Loucy (cell line): ENCODE data around the gene POU3F1.

Experiments used
- H2AFZ ChIP-seq: fragments of 200-600 bp; sonication (generic); 2 replicates; pipeline ENCODE4 v1.6.0; 2016; ENCODE audit warnings: antibody characterized with exemption, mild to moderate bottlenecking, low read length, moderate library complexity
- H3F3A ChIP-seq: fragments of 200-600 bp; 2 replicates; pipeline ENCODE4 v1.6.0; 2016; ENCODE audit warnings: antibody characterized with exemption, low read depth, mild to moderate bottlenecking
- H3K27me3 ChIP-seq: fragments of 200-600 bp; sonication (generic); 2 replicates; pipeline ENCODE4 v1.6.1; 2014; ENCODE audit warnings: low read length, mild to moderate bottlenecking; ENCODE audit not compliant: insufficient read depth, poor library complexity, severe bottlenecking
- H3K36me3 ChIP-seq: fragments of 200-600 bp; sonication (generic); 2 replicates; pipeline ENCODE4 v1.6.1; 2016; ENCODE audit warnings: low read length; ENCODE audit not compliant: insufficient read depth
- H3K4me1 ChIP-seq: fragments of 200-600 bp; sonication (generic); 2 replicates; pipeline ENCODE4 v1.5.1; 2014; ENCODE audit warnings: low read length, mild to moderate bottlenecking; ENCODE audit not compliant: insufficient read depth, poor library complexity, severe bottlenecking
- H3K4me2 ChIP-seq: fragments of 200-600 bp; sonication (generic); 2 replicates; pipeline ENCODE4 v1.6.0; 2014; ENCODE audit warnings: antibody characterized with exemption, low read length, low read depth, mild to moderate bottlenecking; ENCODE audit not compliant: poor library complexity, severe bottlenecking
- H3K4me3 ChIP-seq: fragments of 200-600 bp; sonication (generic); 2 replicates; pipeline ENCODE4 v1.5.1; 2014; ENCODE audit warnings: low read length, mild to moderate bottlenecking, mixed read lengths; ENCODE audit not compliant: poor library complexity, severe bottlenecking
- H3K79me2 ChIP-seq: fragments of 200-600 bp; sonication (generic); 2 replicates; pipeline ENCODE4 v1.6.1; 2014; ENCODE audit warnings: low read length; ENCODE audit not compliant: insufficient read depth
- H3K9ac ChIP-seq: fragments of 200-600 bp; sonication (generic); 2 replicates; pipeline ENCODE4 v1.6.0; 2014; ENCODE audit warnings: mild to moderate bottlenecking, low read depth, low read length, moderate library complexity; ENCODE audit not compliant: poor library complexity, severe bottlenecking
- H3K9me2 ChIP-seq: fragments of 200-600 bp; sonication (generic); replicated peaks from 2 replicates; pipeline ENCODE4 v1.6.1; 2016; ENCODE audit warnings: low read depth, low read length, mixed read lengths
- H3K9me3 ChIP-seq: fragments of 200-600 bp; sonication (generic); 2 replicates; pipeline ENCODE4 v1.6.1; 2014; ENCODE audit warnings: mild to moderate bottlenecking, antibody characterized with exemption, low read length, low read depth; ENCODE audit not compliant: insufficient read depth
- H4K20me1 ChIP-seq: fragments of 200-600 bp; sonication (generic); 2 replicates; pipeline ENCODE4 v1.6.0; 2014; ENCODE audit warnings: antibody characterized with exemption, low read length, mild to moderate bottlenecking; ENCODE audit not compliant: insufficient read depth, poor library complexity, severe bottlenecking
- EZH2phosphoT487 ChIP-seq: fragments of 200-600 bp; IDR thresholded peaks from 2 replicates; pipeline ENCODE4 v1.6.1; 2018; ENCODE audit warnings: antibody characterized with exemption, mild to moderate bottlenecking, moderate library complexity, borderline replicate concordance
- TF ChIP-seq, protein P1 (sequence below): fragments of 200-600 bp; sonication (generic); conservative IDR thresholded peaks from 2 replicates; pipeline ENCODE4 v1.5.1; 2014; ENCODE audit warnings: mild to moderate bottlenecking, antibody characterized with exemption, low read length

POU3F1 gene

DNA sequence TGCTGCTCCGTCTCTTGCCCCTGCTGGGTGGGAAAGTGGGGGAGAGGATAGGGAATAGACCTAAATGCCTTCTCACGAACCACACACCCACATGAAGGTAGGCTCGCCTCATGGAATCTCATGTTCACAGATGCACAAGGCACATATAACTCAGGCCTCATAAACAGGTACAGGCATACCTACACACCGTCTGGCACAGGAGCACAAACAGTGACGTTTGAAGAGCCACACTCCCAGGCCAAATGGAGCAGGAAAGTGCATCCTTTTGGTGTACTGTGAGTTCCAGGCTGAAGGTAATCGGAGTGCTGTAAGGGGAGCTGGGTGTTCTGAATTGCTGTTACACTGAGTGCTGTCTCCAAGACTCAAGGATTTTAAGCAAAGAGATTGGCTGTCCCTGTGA lies 20.9 kb downstream of the POU3F1 start:
- Histone ChIP-seq H3K4me2 (no peak overlapping the region), H3F3A (no peaks in the 10 kb centered on the region), H3K9me2 (no peaks in the 10 kb centered on the region), H3K9me3 (no peaks in the 10 kb centered on the region), H3K36me3 (peaks cover 48% of the 10 kb centered on the region), H2AFZ (no peak overlapping the region), H4K20me1 (no peaks in the 10 kb centered on the region), H3K79me2 (no peaks in the 10 kb centered on the region), H3K4me3 (no peak overlapping the region), H3K27me3 (no peaks in the 10 kb centered on the region), H3K9ac (no peak overlapping the region), H3K4me1 (peaks cover 17% of the 10 kb centered on the region)
- TF ChIP-seq EZH2phosphoT487: no peak
- TF ChIP-seq, protein P1, sequence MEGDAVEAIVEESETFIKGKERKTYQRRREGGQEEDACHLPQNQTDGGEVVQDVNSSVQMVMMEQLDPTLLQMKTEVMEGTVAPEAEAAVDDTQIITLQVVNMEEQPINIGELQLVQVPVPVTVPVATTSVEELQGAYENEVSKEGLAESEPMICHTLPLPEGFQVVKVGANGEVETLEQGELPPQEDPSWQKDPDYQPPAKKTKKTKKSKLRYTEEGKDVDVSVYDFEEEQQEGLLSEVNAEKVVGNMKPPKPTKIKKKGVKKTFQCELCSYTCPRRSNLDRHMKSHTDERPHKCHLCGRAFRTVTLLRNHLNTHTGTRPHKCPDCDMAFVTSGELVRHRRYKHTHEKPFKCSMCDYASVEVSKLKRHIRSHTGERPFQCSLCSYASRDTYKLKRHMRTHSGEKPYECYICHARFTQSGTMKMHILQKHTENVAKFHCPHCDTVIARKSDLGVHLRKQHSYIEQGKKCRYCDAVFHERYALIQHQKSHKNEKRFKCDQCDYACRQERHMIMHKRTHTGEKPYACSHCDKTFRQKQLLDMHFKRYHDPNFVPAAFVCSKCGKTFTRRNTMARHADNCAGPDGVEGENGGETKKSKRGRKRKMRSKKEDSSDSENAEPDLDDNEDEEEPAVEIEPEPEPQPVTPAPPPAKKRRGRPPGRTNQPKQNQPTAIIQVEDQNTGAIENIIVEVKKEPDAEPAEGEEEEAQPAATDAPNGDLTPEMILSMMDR: no peak

GRCh38 chr1:38025233-38025632 lies 21.4 kb downstream of the POU3F1 start:
- TF ChIP-seq, protein P1: no peak
- TF ChIP-seq EZH2phosphoT487: no peak
- H3K4me1 ChIP-seq: peaks cover 13% of the 10 kb centered on the region
- peaks cover 4% of the 10 kb centered on the region; the same call in 1 of the 2 replicates for H3K79me2 ChIP-seq
- no peak overlapping the region for H3K4me2 ChIP-seq
- peaks cover 53% of the 10 kb centered on the region for H3K36me3 ChIP-seq
- no peaks in the 10 kb centered on the region for H3K27me3 ChIP-seq
- no peak overlapping the region for H3K9ac ChIP-seq
- H3F3A ChIP-seq: no peaks in the 10 kb centered on the region
- H3K9me2 ChIP-seq: no peaks in the 10 kb centered on the region
- H3K9me3 ChIP-seq: no peaks in the 10 kb centered on the region
- no peaks in the 10 kb centered on the region for H4K20me1 ChIP-seq
- H2AFZ ChIP-seq: no peak overlapping the region
- no peak overlapping the region for H3K4me3 ChIP-seq

DNA sequence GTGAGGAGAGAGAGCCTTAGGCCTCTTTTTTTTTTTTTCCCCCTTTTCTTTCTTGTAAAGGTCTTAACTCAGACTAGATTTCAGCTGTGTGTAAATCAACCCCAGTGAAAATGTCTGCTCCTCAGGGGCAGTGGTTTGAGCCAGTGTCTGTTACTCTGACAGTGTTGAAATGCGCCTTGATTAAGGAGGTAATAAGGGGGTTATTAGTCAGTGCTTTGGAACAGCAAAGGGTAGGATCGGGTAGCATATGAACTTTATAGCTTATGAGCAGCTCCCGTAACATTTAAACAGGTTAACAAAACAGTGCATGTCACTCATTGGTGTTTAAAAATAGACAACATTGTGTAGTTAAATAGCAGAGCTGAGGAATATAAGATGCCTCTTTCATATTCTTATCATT lies 23.8 kb downstream of the POU3F1 start:
- no peak overlapping the region for H3K4me3 ChIP-seq
- no peak overlapping the region for H3K4me2 ChIP-seq
- H3K9me2 ChIP-seq: no peaks in the 10 kb centered on the region
- H3F3A ChIP-seq: no peaks in the 10 kb centered on the region
- no peaks in the 10 kb centered on the region for H3K27me3 ChIP-seq
- peaks cover 73% of the 10 kb centered on the region for H3K36me3 ChIP-seq
- H2AFZ ChIP-seq: no peak overlapping the region
- peaks cover 22% of the 10 kb centered on the region for H3K79me2 ChIP-seq
- TF ChIP-seq, protein P1: no peak
- TF ChIP-seq EZH2phosphoT487: no peak
- peaks cover 3% of the 10 kb centered on the region for H3K4me1 ChIP-seq
- H3K9ac ChIP-seq: no peak overlapping the region
- no peaks in the 10 kb centered on the region for H3K9me3 ChIP-seq
- peaks cover 7% of the 10 kb centered on the region for H4K20me1 ChIP-seq
